Upper lobe of left lung (tissue), 6 donors: ENCODE data around the gene FHDC1. TPM values are rescaled to one million over a fixed set of nuclear protein-coding genes. Genes with fewer than 3 reads are reported as not detected.

Experiments
- ATAC-seq, 2 donors: fragments of 200-7000 bp; cut with Tn5 transposase; one replicate each; pipeline ENCODE4 v1.9.1; 2022; ENCODE audit warnings: mild to moderate bottlenecking in 2 of 2, moderate library complexity in 2 of 2; ENCODE audit not compliant: low FRiP score in 2 of 2
- DNase-seq, 2 donors: peaks; one replicate each; pipeline ENCODE4 v3.0.0-alpha.2; 2019 to 2020
- H3K27ac ChIP-seq, 4 donors: fragments of 200-600 bp; sonication (generic); one replicate each; pipeline ENCODE4 v1.5.1; 2016 to 2019
- H3K27me3 ChIP-seq, 4 donors: fragments of 200-600 bp; sonication (generic); one replicate each; pipeline ENCODE4 v1.5.1; 2017 to 2019
- H3K36me3 ChIP-seq, 4 donors: fragments of 200-600 bp; sonication (generic); one replicate each; pipeline ENCODE4 v1.5.1; 2016 to 2019
- H3K4me1 ChIP-seq, 4 donors: fragments of 200-600 bp; sonication (generic); one replicate each; pipeline ENCODE4 v1.5.1; 2018 to 2019
- H3K4me3 ChIP-seq, 4 donors: fragments of 200-600 bp; sonication (generic); one replicate each; pipeline ENCODE4 v1.5.1; 2017 to 2019; ENCODE audit warnings: mild to moderate bottlenecking in 2 of 4, moderate library complexity in 1 of 4
- H3K9me3 ChIP-seq, 4 donors: fragments of 200-600 bp; sonication (generic); one replicate each; pipeline ENCODE4 v1.5.1; 2018 to 2019
- CTCF ChIP-seq, 6 experiments: fragments of 450-650 bp in 4 of 6; fragments of 200-600 bp in 2 of 6; sonication (generic) in 2 of 6; IDR thresholded peaks; one replicate each; pipeline ENCODE4 v1.5.1; 2016 to 2019; ENCODE audit warnings: antibody characterized with exemption in 6 of 6
- EP300 ChIP-seq, 4 donors: sonication (generic); formaldehyde crosslinking; IDR thresholded peaks; one replicate each; pipeline ENCODE4 v1.5.1; 2017; ENCODE audit warnings: antibody characterized with exemption in 4 of 4, control low read depth in 2 of 4
- POLR2A ChIP-seq, 4 donors: fragments of 450-650 bp; IDR thresholded peaks; one replicate each; pipeline ENCODE4 v1.5.1; 2016 to 2017; ENCODE audit warnings: antibody characterized with exemption in 4 of 4, mild to moderate bottlenecking in 2 of 4
- POLR2AphosphoS5 ChIP-seq, 2 donors: sonication (generic); formaldehyde crosslinking; IDR thresholded peaks; one replicate each; pipeline ENCODE4 v1.5.1; 2017; ENCODE audit warnings: antibody characterized with exemption in 2 of 2
- WGBS, 2 donors: methylation state at CpG; one replicate each; pipeline ENCODE4 v1.1.5; 2017 to 2018; 5-methylcytosine and 5-hydroxymethylcytosine counted together
- total RNA-seq, 6 donors: library from RNA; depleted of rRNA in 4 of 6; stranded (reverse); fragments of >200 nt in 4 of 6; gene quantifications; one replicate each; pipeline versions ENCODE4 v1.1.0 to v1.2.1, GENCODE V29; 2016 to 2021
- donor health status: DM: no; HTN: no; CAD: no; lungs with moderate emphysema.
- donor health status: DM: no; HTN: yes; CAD: no; lungs with severe emphysema.

Gene FHDC1
- total RNA-seq, 6 donors from 2014 or later = 23.3 to 44.7 (median 29.7) TPM

- H3K36me3 ChIP-seq = peaks cover 0 to 4% (median 2%) of the 10 kb centered on the region in 4 donors
- H3K27me3 ChIP-seq = no peaks in the 10 kb centered on the region
- H3K27ac ChIP-seq = peak overlapping the region in 2 of 4 donors; percentile 50 to 78
- peaks cover 18 to 37% (median 30%) of the 10 kb centered on the region in 4 donors for H3K4me1 ChIP-seq
- TF ChIP-seq POLR2A (IDR thresholded peaks at IDR 0.05) (no peak), CTCF (IDR thresholded peaks at IDR 0.05) (no peak), POLR2AphosphoS5 (IDR thresholded peaks at IDR 0.05) (no peak), EP300 (IDR thresholded peaks at IDR 0.05) (no peak)
- ATAC-seq (no peak), DNase-seq (no peak)
- H3K4me3 ChIP-seq = no peak overlapping the region
- 44 to 50% methylated on average over 1 of the region's 1 CpG for WGBS, 2 donors
- H3K9me3 ChIP-seq = no peaks in the 10 kb centered on the region
These were observed 25.6 kb downstream of the FHDC1 start for GRCh38 chr4:152961773-152962115.

- Histone ChIP-seq H3K9me3 (no peaks in the 10 kb centered on the region), H3K4me3 (no peak overlapping the region), H3K36me3 (peaks cover 0 to 4% (median 2%) of the 10 kb centered on the region in 4 donors), H3K27me3 (no peaks in the 10 kb centered on the region), H3K27ac (no peak overlapping the region), H3K4me1 (peaks cover 14 to 33% (median 25%) of the 10 kb centered on the region in 4 donors)
- TF ChIP-seq POLR2AphosphoS5 (IDR thresholded peaks at IDR 0.05) (no peak), POLR2A (IDR thresholded peaks at IDR 0.05) (no peak)
- 45 to 60% methylated on average over 5 of the region's 5 CpGs for WGBS, 2 donors
- ATAC-seq (no peak), DNase-seq (no peak)
These were observed 26.0 kb downstream of the FHDC1 start for GRCh38 chr4:152962150-152962549.

- ATAC-seq = no peak
- Histone ChIP-seq H3K27me3 (no peaks in the 10 kb centered on the region), H3K4me1 (peaks cover 3 to 26% (median 12%) of the 10 kb centered on the region in 4 donors), H3K27ac (no peak overlapping the region), H3K36me3 (peaks cover 0 to 4% (median 2%) of the 10 kb centered on the region in 4 donors), H3K9me3 (no peaks in the 10 kb centered on the region), H3K4me3 (no peak overlapping the region)
- TF ChIP-seq CTCF (IDR thresholded peaks at IDR 0.05) (no peak), POLR2A (IDR thresholded peaks at IDR 0.05) (no peak), EP300 (IDR thresholded peaks at IDR 0.05) (no peak), POLR2AphosphoS5 (IDR thresholded peaks at IDR 0.05) (no peak)
- WGBS, 2 donors = 89% methylated on average over 4 of the region's 4 CpGs
- DNase-seq = no peak
These were observed 28.2 kb downstream of the FHDC1 start for GRCh38 chr4:152964335-152964734.

- H3K9me3 ChIP-seq = no peaks in the 10 kb centered on the region
- WGBS, 2 donors = 92 to 93% methylated on average over 4 of the region's 4 CpGs
- no peak overlapping the region for H3K4me3 ChIP-seq
- no peak for TF ChIP-seq EP300 (IDR thresholded peaks at IDR 0.05)
- no peak for TF ChIP-seq POLR2A (IDR thresholded peaks at IDR 0.05)
- no peak for TF ChIP-seq POLR2AphosphoS5 (IDR thresholded peaks at IDR 0.05)
- no peak for TF ChIP-seq CTCF (IDR thresholded peaks at IDR 0.05)
- no peaks in the 10 kb centered on the region for H3K27me3 ChIP-seq
- H3K27ac ChIP-seq = no peak overlapping the region
- ATAC-seq (no peak), DNase-seq (no peak)
- peaks cover 3 to 38% (median 17%) of the 10 kb centered on the region in 4 donors for H3K4me1 ChIP-seq
- peaks cover 0 to 4% (median 2%) of the 10 kb centered on the region in 4 donors for H3K36me3 ChIP-seq
These were observed 29.5 kb downstream of the FHDC1 start for GRCh38 chr4:152965611-152966010.

GRCh38 chr4:152967907-152968306 is 31.8 kb downstream of the FHDC1 start:
- Histone ChIP-seq H3K4me1 (peaks cover 0 to 23% (median 14%) of the 10 kb centered on the region in 4 donors), H3K27ac (peak overlapping the region in 1 of 4 donors; percentile 26), H3K36me3 (peaks cover 0 to 4% (median 2%) of the 10 kb centered on the region in 4 donors), H3K27me3 (no peaks in the 10 kb centered on the region), H3K9me3 (no peaks in the 10 kb centered on the region), H3K4me3 (no peak overlapping the region)
- WGBS, 2 donors = 91 to 95% methylated on average over 3 of the region's 3 CpGs
- TF ChIP-seq EP300 (IDR thresholded peaks at IDR 0.05) = no peak
- no peak for TF ChIP-seq POLR2A (IDR thresholded peaks at IDR 0.05)
- no peak for TF ChIP-seq CTCF (IDR thresholded peaks at IDR 0.05)
- no peak for TF ChIP-seq POLR2AphosphoS5 (IDR thresholded peaks at IDR 0.05)
- ATAC-seq (no peak), DNase-seq (no peak)
